Measurements from ENCODE around the gene DDTL. TPM values are rescaled to one million over a fixed set of nuclear protein-coding genes. Genes with fewer than 3 reads are reported as not detected.
"Not testable (repeated sequence)": the region's sequence is repeated elsewhere in the genome, so short reads cannot be mapped to it uniquely, and the experiment has no call there.

Gene DDTL
- total RNA-seq, 1 experiment from 2014 or later = 1.8 TPM

DNA sequence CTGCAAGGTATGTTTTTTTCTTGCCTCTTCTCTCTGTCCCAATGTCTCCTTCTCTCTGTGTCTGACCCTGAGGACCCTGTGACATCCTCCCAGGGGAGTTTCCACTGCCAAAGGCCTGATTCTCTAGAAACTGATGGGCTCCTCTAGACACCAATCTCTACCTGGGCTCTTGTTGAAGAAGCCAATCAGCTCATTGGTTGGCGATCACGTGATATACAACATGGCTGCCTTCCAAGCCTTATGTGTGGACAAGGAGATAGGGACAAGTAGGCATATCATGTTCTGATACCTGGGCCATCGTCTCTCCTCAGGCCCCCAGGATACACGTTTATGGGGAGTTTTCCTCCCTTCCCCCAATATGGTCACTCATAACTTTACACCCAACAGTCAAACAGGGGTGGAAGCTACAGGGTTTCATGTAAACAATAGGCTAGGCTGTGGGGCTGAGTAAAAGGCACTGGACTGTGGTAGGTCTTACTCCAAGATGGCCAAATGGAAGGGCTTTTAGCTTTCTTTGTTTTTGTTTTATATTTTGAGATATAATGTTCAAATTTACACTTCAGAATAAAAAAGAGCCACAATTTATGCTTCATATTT lies 27.0 kb downstream of the DDTL start:
- in situ Hi-C loops (cut with HindIII; ENCODE audit: low pct_unique_long_range_greater_than_20kb, low sequenced_read_pairs); DNase-seq (ENCODE audit: low read depth, low spot score): not testable (repeated sequence)

DNA sequence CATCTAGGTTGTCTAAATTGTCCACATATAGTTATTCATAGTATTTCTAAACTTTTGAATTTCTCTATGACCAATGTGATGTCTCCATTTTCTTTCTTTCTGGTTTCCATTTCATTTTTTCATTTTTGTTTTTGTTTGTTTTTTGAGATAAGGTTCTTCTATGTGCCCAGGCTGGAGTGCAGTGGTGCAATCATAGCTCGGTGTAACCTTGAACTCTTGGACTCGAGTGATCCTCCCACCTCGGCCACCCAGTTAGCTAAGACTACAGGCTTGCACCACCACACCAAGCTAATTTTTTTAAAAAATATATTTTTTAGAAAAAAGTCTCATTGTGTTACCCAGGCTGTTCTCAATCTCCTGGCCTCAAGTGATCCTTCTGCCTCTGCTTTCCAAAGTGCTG lies 30.4 kb downstream of the DDTL start:
- no peak for DNase-seq (ENCODE audit: low read depth, low spot score)
- in situ Hi-C loops (cut with HindIII; ENCODE audit: low pct_unique_long_range_greater_than_20kb, low sequenced_read_pairs) = no loop called here

DNA sequence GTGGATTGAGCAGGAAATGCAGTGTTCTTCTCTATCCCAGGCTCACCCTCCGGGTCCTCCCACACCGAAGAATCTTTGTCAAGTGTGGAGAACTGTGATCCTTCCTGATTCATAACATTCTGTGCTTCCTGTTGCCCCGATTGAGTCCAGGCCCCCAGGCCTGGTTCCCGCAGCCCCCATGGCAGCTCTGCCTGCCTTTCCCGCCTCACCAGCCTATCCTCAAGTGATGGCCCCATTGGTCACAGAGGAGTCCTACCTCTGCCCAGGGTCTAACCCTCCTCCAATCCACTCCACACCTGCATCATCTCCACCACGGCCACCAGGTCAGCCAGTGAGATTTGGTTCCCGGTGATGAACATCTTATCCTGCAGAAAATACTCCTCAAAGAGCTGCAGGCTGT lies 33.1 kb downstream of the DDTL start:
- DNase-seq (ENCODE audit: low read depth, low spot score); in situ Hi-C loops (cut with HindIII; ENCODE audit: low pct_unique_long_range_greater_than_20kb, low sequenced_read_pairs): not testable (repeated sequence)

DNA sequence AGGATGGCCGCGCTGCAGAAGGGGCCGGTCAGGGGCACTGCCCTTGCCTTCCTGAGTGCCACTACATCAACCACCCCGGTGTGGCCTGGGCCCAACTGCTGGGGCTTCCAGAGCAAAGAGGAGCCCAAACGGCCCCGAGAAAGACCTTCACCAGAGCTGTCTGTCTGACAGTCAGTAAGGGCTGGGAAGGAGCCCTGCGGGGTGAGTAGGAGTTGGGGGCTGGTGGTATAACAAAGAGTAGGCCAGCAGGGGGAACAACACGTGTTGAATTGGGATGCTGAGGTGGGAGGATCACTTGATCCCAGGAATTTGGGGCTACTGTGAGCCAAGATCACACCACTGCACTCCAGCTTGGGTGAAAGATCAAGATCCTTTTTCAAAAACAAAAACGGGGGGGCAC lies 34.6 kb downstream of the DDTL start:
- in situ Hi-C loops (cut with HindIII; ENCODE audit: low pct_unique_long_range_greater_than_20kb, low sequenced_read_pairs) = no loop called here

DNA sequence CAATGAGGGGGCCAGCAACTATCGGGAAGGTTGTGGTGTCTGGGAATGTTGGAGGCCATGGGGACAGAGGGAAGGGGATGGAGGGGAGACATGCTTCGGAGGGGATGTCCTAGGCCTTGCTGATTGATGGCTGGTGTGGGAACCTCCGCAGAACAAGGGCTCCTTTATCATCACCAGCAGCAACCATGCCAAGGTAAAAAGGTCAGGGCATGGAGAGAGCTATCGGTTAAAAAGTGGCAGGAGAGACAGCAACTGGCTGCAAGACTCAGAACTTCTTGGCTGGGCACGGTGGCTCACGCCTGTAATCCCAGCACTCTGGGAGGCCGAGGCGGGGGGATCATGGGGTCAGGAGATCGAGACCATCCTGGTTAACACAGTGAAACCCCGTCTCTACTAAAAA lies 35.6 kb downstream of the DDTL start:
- in situ Hi-C loops (cut with HindIII; ENCODE audit: low pct_unique_long_range_greater_than_20kb, low sequenced_read_pairs) = no loop called here
- no peak for DNase-seq (ENCODE audit: low read depth, low spot score)

More for the DNA sequence above, 34.6 kb downstream of the DDTL start:
- DNase-seq (ENCODE audit: low read depth, low spot score) = no peak

DNA sequence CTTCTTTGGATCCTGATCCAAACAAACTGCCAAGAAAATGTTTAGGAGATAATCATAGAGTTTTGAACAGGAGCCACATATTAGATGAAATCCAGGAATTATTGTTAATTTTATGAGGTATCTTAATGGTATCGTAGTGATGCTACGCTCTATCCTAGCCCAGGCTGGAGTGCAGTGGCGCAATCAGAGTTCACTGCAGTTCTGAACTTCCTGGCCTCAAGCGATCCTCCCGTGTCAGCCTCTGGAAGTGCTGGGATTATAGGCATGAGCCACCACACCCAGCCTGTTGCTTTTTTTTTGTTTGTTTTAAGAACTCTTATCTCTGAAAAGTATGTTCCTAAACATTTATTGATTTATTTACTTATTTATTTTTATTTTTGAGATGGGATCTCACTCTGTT lies 36.2 kb downstream of the DDTL start:
- in situ Hi-C loops (cut with HindIII; ENCODE audit: low pct_unique_long_range_greater_than_20kb, low sequenced_read_pairs) = no loop called here
- no peak for DNase-seq (ENCODE audit: low read depth, low spot score)

DNA sequence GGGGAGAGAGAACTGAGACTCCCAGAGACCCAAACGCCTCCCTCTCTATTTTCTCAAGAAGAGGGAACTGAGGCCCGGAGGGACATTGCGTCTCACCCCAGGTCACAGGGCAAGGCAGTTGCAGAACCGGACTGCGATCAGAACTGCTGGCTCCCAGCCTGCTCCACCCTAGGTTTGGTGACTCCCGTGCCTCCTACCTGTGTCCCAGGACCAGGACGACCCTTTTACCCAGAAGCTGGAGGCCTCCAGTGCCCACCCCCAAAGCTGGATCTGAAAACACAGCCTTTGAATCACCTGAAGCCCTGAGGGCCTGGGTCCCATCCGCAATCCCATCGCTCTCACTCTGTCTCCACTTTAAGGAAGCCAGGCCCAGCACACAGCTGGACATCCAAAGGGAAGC lies 37.2 kb downstream of the DDTL start:
- DNase-seq (ENCODE audit: low read depth, low spot score) = no peak
- in situ Hi-C loops (cut with HindIII; ENCODE audit: low pct_unique_long_range_greater_than_20kb, low sequenced_read_pairs) = no loop called here

DNA sequence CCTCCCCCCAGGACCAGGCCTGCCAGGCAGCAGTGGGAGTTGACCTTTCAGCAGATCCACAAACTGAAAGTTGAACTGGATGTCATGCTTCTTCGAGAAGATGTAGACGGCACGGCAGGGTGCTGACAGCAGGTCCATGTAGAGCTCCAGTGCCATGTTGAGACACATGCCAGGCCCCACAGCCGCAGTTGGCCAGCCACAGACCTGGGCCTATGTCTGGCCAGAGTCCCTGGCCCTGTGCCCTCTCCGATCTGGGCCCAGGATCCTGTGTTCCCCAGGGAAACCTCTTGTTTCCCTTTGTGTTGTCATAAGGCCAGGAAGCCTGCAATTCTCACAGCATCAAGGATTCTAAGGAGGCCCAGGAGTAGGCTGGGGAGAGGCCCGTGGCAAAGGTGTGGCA lies 38.5 kb downstream of the DDTL start, which contains the start of gene GSTT4:
TSS of gene GSTT4 (minus strand) at position 253 of the 400 bp plus-strand sequence. CDS start at position 156, 97 bp downstream.
- in situ Hi-C loops (cut with HindIII; ENCODE audit: low pct_unique_long_range_greater_than_20kb, low sequenced_read_pairs) = no loop called here

DNA sequence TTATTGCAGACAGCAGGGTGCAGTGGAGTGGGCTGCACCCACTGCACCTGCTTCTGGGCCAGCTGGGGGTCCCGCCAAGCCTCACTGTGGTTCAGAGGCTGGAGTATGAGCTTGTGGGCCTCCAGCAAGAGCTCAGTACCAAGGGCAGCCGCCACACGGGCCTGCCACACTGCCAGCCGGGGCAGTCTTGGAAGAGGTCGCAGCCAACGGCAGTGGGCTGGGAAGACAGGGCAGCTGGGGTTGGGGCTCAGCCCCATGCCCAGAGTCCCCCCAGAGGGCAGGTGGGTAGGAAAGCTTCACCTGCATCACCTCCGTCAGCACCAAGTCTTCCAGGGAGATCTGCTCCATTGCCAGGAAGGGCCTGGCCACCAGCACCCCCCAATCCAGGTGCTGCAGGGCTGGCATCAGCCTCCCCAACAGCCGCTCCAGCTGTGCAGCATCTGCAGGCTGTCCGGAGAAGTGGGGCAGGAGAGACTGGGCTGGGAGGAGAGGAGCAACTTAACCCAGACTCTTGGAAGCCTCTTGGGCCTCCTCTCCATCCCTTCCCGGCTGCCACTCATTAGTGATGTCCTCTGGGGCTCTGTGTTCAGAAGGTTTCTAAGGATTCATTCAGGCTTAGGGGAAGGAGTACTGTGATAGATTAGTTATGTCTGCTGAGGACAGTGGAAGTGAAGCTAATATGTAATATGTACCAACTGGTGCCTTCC lies 39.7 kb downstream of the DDTL start:
- in situ Hi-C loops (cut with HindIII; ENCODE audit: low pct_unique_long_range_greater_than_20kb, low sequenced_read_pairs) = no loop called here
- DNase-seq (ENCODE audit: low read depth, low spot score) = no peak

More for the DNA sequence above, 38.5 kb downstream of the DDTL start, which contains the start of gene GSTT4:
- DNase-seq (ENCODE audit: low read depth, low spot score) = no peak

DNA sequence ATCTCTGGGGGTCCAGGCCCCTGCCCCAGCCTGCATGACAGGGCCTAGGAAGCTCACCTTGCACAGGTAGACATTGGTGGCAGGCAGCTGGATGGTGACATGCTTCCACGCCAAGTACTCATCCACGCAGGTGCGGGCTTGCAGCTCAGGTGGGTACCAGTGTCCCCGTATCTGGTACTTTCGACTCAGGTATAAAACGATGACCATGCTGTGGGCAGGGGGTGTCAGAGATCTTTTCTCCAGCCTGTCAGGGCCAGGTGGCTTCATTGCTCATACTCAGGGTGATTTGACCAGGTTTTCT lies 40.2 kb downstream of the DDTL start:
- in situ Hi-C loops (cut with HindIII; ENCODE audit: low pct_unique_long_range_greater_than_20kb, low sequenced_read_pairs) = no loop called here
- no peak for DNase-seq (ENCODE audit: low read depth, low spot score)

DNA sequence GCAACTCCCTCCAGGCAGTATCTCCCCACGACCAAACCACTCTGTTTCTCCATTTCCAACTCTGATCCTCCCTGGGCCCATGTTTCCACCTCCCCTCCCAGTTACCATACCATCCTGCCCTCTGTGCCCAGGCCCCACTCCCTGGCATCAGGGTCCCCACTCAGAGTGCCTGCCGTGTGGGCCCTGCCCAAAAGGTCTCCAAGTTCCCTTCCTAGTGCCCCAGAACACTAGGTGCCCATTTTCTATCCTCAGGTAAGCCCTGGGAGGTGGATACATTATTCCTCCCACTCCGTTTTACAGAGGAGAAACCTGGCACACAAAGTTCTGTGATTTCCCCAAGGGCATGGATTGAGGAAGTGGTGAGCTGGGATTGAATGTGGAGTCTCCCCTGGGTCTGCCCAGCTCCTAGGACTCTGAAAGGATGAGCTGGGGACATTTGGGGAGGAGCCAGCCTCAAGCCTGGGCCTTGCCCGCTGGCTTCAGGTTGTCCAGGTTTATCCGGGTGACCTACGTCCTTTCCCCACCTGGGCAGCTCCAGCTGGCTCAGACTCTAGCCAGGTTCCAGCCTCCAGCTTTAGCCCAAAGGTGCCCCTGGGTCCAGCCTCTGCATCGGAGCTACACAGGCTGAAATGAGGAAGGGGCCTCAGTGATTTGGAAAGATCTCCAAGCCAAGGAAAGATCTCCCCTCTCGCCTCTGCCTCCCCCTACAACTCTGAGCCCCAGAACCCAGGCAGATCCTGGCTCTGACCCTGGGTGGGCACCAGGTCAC lies 40.7 kb downstream of the DDTL start:
- in situ Hi-C loops (cut with HindIII; ENCODE audit: low pct_unique_long_range_greater_than_20kb, low sequenced_read_pairs) = no loop called here

DNA sequence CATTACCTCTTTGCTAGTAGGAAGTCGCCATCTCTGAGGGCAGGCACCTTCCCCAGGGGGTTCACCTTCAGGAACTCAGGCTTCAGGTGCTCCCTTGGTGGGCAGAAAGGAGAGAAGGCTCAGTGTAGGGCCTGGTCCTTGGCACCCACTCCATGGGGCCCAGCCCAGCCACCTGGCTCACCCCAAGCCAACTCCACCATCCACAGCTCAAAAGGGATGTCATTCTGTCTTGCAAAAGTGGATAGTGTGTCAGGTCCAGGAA lies 41.3 kb downstream of the DDTL start:
- in situ Hi-C loops (cut with HindIII; ENCODE audit: low pct_unique_long_range_greater_than_20kb, low sequenced_read_pairs) = no loop called here

More for the DNA sequence above, 40.7 kb downstream of the DDTL start:
- no peak for DNase-seq (ENCODE audit: low read depth, low spot score)

DNA sequence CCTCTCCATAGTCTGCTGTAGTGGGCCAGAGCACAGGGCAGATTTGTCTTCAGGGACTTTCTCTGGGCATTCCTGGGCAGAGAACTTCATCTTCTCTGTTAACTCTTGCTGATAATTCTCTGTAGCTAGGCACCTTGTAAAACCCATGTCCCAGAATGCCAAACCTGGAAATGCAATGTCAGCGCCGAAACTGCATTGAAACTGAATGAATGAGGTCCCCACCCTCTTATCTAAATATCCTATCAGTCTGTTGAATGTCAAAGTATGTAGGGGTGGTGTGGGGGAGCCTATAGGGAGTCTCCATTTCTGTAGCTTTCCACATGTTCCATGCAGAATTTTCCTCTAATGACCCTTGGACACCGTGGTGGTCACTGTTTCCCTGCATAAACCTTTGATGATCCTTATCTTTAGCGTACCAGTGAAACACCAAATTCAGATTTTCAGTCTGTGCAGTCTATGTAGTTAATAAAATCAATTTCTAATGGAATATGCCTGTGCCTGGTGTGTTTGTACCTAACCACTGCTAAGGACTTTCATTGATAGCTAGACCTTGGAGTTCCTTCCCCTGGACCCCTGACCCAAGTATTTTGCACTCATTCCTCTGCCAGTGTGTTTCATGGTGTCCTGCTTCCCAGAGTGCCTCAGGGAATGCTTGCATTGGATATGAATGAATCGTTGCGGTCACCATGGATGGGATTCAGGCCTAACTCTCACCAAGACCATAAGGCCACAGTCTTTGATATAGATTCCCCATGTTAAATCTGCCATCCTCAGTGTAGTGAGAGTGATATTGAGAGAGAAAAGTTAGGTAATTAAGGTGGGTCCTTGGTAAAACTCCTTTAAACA lies 41.9 kb downstream of the DDTL start:
- DNase-seq (ENCODE audit: low read depth, low spot score) = no peak
- in situ Hi-C loops (cut with HindIII; ENCODE audit: low pct_unique_long_range_greater_than_20kb, low sequenced_read_pairs) = no loop called here

More for the DNA sequence above, 41.3 kb downstream of the DDTL start:
- DNase-seq (ENCODE audit: low read depth, low spot score) = no peak

DNA sequence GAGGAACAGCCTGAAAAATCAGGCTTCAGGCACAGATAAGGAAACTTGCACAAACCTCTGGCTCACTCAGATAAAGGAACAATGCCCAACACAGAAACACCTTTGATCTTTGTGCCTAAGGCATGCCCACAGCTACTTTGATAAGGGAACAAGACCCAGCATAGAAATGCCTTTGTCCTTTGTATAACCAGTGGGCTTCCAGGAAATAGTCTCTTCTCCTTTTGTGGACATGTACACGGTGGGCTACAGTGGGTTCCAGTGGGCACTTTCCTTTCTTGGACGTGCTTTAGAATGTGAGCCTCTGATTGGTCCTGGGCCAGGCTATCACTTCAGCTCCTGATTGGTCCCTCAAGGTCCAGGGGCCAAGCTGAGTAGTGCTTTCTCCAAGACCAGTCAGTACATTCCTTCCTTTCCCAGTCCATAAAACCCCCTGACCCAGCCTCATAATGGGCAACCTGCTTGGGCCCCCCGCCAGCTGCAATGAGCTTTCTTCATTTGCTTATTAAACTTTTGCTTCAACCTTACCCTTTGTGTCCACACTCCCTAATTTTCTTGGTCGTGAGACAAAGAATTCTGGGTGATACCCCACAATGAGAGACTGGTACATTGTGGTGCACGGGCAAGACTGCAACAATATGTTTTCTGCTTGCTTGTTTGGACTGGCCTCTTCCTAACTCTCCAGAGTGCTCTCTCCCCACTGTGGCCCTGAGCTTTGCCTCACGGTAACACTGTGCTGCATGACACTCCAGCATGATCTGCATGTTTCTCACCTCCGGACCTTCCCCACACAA lies 42.7 kb downstream of the DDTL start:
- in situ Hi-C loops (cut with HindIII; ENCODE audit: low pct_unique_long_range_greater_than_20kb, low sequenced_read_pairs) = no loop called here
- no peak for DNase-seq (ENCODE audit: low read depth, low spot score)

DNA sequence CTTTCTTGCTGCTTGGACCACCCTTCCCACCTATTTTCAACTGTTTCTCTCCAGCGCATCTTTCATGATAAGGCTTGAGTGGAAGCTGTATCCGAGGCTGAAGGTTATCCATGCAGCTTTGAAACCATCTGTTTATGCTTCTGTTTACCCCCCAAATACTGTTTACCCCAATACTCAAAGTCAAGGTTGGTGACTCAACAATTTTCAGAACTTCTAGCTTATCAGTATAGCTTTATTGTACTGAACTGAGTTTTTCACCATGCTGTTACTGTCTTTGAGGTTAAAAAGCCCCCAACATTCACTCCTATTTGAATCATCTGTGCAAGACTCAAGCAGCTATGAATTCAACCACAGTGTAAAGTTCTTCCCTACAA lies 43.3 kb downstream of the DDTL start:
- no peak for DNase-seq (ENCODE audit: low read depth, low spot score)
- in situ Hi-C loops (cut with HindIII; ENCODE audit: low pct_unique_long_range_greater_than_20kb, low sequenced_read_pairs) = no loop called here

DNA sequence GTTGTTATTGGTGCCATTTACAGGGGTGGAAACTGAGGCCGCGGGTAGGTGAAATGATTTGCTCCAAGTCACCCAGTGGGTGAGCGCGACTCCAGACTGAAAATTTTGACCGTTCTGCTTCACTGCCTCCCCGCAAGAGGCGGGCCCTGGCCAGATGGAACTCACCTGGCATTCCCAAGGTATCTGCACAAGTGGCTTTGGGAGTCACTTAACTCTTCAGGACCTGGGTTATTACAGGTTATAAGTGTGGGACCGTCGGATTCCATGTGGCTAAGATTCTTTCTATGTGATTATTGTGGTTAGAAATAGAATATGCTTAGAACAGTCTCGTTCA lies 45.0 kb downstream of the DDTL start:
- no peak for DNase-seq (ENCODE audit: low read depth, low spot score)
- in situ Hi-C loops (cut with HindIII; ENCODE audit: low pct_unique_long_range_greater_than_20kb, low sequenced_read_pairs) = no loop called here

DNA sequence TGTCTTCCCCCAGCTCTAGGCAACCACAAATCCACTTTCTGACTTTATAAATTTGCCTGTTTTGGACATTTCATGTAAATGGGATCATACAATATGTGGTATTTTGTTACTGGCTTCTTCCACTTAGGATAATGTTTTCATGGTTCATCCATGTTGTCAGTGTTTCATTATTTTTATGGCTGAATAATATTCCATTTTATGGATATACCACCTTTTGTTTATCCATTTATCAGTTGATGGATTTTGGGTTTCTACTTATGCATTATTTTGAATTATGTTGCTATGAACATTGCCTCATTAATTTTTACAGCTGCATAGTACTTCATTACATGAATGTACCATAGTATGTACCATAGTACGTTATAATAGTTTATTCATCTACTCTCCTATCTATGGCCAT lies 49.5 kb downstream of the DDTL start:
- in situ Hi-C loops (cut with HindIII; ENCODE audit: low pct_unique_long_range_greater_than_20kb, low sequenced_read_pairs) = no loop called here

DNA sequence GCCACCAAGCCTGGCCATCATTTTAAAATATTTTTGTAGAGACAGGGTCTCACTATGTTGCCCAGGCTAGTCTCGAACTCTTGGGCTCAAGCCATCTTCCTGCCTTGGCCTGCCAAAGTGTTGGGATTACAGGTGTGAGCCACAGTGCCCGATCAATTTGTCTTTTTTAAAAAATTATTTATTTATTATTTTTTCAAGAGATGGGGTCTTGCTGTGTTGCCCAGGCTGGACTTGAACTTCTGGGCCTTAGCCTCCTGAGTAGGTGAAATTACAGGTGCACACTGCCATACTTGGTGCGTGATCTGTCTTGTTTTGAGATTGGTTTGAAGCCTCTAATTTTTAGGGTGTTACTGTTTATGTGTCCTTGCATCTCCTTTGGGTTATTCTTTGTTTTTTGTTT lies 54.6 kb downstream of the DDTL start:
- DNase-seq (ENCODE audit: low read depth, low spot score) = no peak
- in situ Hi-C loops (cut with HindIII; ENCODE audit: low pct_unique_long_range_greater_than_20kb, low sequenced_read_pairs) = no loop called here

More for the DNA sequence above, 49.5 kb downstream of the DDTL start:
- DNase-seq (ENCODE audit: low read depth, low spot score) = no peak
